GM19099 (cell line): ENCODE results near the gene DUSP16.

ENCODE experiments used
- POLR2A ChIP-seq: IDR thresholded peaks from 3 replicates; pipeline ENCODE4 v1.6.1; 2011; ENCODE audit warnings: low read depth; ENCODE audit not compliant: insufficient read length; ENCODE audit errors: extremely low read depth

The DUSP16 gene

DNA sequence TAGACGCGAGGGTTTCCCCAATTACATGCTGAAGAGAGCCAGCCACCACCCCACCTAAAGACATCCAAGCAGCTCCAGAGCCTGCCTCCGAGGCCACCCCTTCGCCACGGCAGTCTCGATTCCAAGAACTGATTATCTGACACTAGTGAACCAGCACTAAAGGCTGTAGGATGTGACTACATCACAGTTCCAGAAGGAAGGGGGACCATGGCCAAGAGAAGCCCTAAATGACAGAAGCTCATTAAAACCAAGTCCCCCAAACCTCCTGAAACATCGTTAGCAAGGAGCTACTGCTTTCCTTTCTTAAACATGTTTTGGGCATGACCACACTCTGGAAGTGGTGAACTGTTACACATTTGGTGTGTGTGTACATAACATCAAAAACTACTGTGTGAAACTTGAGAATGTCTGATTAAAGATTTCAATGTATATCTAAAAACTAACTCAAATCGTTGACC is 88.2 kb downstream of the DUSP16 start:
- TF ChIP-seq POLR2A, result no peak

DNA sequence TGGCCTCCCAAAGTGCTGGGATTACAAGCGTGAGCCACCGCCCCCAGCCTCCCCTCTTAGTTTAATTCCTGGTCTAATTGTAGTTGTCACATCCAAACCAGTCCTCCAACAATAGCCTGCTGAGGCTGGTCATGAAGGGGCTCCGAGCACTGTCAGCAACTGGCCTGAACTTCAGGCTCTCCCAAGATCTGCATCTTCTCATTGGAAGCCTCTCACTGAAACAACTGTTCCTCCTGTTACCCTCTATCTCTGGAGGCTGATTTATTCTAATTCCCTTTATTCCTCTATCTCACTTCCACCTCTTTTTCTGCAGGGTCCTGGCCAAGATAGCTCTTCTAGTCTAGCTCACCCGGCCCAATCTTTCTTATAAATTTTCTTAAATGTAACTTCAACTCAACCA is 89.4 kb downstream of the DUSP16 start:
- no peak for TF ChIP-seq POLR2A

DNA sequence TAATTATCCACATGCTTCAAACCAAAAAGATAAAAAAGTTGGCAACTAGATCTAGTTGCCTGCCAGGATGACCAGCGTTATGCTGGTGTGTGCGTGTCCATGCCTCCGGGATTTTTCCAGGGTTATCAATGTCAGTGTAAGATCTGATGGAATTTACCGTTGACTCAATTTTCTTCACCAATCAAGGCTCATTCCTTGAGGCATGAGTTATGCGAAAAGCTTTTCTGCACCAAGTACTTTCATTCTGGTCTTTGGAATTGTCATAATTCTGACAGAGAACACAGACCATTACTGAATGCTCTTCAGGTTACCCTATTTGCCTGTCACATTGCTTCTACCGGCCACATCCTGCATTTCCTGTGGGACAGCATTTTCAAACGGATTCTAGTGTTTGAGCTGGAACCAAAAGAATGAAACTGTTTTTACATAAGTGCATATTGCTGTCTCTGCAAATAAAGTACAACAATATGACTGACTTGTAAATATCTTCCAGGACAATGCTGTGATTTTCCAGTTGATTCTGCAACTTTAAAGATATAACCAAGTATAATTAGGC is 91.8 kb downstream of the DUSP16 start:
- no peak for TF ChIP-seq POLR2A

DNA sequence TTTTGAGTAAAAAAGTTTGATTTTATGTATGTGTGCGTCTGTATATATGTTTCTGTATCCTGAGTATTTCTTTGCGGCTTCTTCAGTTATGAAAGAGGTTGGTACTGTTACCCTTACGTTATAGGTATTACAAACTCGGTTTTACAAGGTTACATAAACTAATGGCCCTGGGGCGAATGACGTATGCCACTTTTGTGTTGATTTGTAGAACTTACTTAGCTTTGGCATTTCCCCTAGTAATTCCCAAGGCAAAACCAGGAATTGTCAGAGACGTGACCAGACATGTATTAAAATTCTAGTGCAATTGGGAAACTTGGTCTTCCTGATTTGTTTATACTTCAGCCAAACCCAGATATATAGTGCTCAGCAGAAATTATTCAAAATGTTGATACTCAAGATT is 93.3 kb downstream of the DUSP16 start:
- no peak for TF ChIP-seq POLR2A

DNA sequence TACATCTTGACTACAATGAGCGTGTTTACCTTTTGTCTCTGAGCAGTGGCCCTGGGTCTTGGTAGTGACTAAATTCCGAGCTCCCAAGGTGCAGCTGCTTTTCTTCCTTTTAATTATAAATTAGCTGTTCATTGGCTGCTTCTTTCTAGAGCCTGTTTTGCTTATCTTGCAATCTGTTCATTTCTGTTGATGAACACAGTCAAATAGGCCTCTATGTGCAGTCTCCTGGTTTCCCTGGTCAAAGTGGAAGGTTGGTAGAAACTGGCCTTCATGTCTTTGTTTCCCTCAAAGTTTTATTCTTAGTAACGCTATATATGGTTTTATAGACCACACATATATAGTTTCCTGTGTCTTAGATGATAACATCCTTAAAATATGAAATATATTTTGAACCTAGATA is 94.1 kb downstream of the DUSP16 start:
- TF ChIP-seq POLR2A, result no peak

DNA sequence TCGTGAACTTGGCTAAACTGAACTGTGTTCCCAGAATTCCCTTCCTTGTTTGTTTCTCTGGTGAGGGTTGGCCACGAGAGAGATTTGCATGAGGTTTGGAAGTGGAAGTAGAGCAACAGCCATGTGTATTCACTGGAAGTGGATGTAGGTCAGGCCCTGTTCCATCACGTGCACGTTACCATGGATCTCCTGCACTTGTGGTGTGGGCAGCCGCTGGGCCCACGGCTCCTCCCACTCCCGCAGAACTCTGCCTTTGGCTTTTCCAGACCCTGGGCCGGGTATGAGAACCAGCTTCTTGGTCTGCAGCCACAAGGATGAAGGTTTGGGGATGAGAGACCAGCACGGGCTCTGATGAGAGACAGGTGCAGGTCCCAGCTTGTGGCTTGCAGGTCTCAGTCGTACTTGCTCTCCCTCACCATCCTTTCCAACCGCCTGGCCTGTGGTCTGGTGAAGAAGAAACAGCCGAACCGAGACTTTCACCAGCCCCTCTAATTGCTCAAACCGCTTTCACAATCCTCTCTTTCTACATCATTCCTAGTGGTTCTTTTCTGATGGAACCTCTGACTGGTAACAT is 94.9 kb downstream of the DUSP16 start:
- no peak for TF ChIP-seq POLR2A

- TF ChIP-seq POLR2A, result no peak
Observed at GRCh38 chr12:12467264-12467663, 95.4 kb downstream of the DUSP16 start.

GRCh38 chr12:12466157-12466556 is 96.5 kb downstream of the DUSP16 start:
- TF ChIP-seq POLR2A, result no peak

GRCh38 chr12:12465522-12465921 is 97.1 kb downstream of the DUSP16 start:
- no peak for TF ChIP-seq POLR2A

DNA sequence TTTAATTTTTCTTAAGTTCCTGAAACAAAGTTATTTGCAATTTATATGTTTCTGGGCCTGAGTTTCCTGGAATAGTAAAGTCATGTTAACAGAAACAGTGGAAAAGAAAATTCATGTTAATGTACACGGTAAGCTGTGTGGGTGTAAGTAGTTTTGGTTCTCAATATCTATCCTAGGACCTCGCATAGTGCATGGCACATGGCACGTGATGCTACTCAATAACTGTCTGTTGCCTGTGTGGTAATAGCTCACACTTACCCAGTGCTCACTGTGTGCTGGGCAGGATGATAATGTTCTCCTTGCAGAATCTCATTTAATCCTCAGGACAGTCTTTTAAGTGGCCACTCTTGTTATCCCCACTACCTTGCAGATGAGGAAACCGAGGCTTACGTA is 100.7 kb downstream of the DUSP16 start:
- TF ChIP-seq POLR2A, result no peak

DNA sequence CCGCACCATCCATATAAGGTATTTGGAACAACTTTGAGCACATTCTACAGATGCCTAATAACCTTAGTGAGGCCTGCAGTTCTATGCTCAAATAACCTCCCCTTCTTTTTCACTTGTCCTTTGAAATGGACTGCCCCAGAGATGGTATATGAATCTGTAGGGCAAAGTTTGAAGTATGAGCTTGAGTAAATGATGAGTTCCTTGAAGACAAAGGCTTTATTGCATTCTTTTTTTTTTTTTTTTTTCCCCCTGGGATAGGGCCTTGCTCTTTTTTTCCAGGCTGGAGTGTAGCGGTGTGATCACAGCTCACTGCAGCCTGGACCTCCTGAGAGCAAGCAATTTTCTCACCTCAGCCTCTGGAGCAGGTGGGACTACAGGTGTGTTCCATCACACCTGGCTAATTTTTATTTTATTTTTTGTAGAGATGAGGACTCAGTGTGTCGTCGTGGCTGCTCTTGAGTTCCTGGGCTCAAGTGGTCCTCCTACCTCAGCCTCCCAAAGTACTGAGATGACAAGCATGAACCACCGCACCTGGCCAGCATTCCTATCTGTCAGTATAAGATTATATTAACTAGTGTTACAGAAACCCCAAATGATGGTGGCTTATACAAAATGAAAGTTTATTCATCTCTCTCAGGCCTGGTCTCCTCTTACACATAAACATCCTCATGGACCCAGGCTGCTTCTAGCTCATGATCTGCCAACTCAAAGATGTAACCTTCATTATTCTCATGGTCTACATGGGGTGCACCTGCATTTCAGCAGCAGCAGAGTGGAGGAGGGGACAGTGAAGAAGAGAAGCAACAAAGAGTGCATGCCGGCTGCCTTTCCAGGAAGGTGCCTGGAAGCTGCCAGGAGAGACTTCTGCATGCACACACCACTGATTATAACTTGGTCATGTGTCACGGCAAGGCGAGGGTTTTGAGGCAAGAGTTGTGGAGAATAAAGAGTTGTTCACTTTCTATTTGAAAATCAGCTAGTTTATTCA is 101.4 kb downstream of the DUSP16 start:
- TF ChIP-seq POLR2A, result no peak

DNA sequence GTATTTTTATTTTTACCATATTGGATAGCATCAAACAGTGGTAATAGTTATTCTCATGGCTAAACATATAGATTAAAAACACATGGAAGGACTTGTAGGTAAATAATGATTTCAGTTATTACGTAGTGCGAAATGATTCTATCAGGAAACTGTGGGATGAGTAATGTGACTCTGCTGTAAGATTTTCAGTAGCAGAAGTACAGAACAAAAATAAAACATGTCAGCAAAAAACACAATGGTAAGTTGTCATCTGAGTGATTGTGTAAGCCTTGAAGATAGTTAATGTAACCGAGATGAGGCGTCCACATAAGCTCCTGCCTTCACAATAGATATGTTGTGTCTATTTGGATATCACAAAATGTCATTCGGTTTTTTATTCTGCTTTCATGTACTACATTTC is 106.0 kb downstream of the DUSP16 start:
- no peak for TF ChIP-seq POLR2A

DNA sequence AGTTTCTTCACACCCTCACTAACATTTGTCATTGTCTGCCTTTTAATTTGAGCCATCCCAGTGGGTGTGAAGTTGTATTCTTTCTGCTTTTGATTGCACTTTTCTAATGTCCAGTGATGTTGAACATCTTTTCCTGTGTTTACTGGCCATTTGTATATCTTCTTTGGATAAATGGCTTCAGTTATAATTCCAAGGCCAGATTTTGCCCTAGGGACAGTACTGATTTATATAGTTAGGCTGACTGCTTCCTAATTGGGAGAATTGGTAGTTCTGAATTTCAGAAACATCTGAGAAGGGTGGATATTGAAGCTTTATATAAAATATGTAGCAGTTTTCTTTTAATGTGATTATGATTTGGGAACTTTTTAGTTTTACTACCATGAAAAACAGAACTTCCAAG is 108.3 kb downstream of the DUSP16 start:
- no peak for TF ChIP-seq POLR2A

DNA sequence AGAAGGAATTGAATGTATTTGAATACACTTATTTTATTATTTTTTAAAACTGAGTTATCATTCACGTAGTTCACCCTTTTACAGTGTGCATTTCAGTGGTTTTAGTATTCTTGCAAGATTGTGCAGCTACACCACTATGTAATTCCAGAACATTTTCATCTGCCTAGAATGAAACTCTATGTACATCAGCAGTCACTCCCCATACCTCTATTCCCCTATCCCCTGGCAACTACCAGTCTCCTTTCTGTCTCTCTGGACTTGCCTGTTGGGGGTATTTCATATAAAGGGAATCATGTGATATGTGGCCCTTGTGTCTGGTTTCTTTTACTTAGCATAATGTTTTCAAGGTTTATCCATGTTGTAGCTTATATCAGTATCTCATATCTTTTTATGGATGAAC is 109.0 kb downstream of the DUSP16 start:
- no peak for TF ChIP-seq POLR2A

DNA sequence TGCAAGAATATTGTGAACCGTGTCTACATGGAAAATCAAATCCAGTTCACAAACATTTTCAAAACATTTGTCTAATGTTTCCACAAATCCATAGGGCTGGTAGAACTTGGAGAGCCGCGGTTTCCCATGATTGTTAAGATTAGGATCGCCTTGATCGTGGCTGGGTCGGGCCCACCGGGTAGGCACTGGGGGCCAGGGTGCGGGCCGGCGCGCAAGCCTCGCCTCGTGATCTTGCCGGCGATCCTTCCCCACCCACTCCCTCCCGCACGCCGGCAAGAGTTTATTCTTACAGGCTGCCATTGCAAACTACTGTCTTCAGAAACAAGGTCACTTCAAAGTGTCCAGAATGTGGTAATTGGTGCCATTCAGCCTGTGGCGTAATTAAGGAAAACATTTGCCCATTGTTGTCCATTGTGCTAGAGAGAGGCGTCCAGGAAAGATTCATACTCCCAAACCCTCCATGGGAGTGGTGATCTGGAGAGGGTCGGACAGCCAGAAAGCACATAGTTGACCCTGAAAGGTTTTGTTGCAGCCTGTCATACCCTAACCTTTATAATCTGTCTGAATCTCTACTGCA is 110.2 kb downstream of the DUSP16 start:
- no peak for TF ChIP-seq POLR2A

GRCh38 chr12:12451098-12451497 is 111.6 kb downstream of the DUSP16 start:
- TF ChIP-seq POLR2A, result no peak

- no peak for TF ChIP-seq POLR2A
Observed at GRCh38 chr12:12450043-12450471, 112.6 kb downstream of the DUSP16 start.
